Choroid plexus epithelial cell (primary cell): ENCODE results near the gene LCN15.

Experiments used
- DNase-seq: peaks from one replicate; pipeline ENCODE4 v3.0.0-alpha.2; 2010; ENCODE audit warnings: low read depth
- H3K4me3 ChIP-seq: 2 replicates; pipeline ENCODE4 v1.5.1; 2011; ENCODE audit warnings: low read depth, mild to moderate bottlenecking, control low read depth, low read length, moderate library complexity
- CTCF ChIP-seq: conservative IDR thresholded peaks from 2 replicates; pipeline ENCODE4 v1.5.1; 2011; ENCODE audit warnings: low read depth, mild to moderate bottlenecking, control low read depth, inconsistent platforms, low read length, moderate library complexity

Gene LCN15

GRCh38 chr9:136745389-136746154 lies 18.7 kb downstream of the LCN15 start:
- no peak for DNase-seq
- no peak overlapping the region for H3K4me3 ChIP-seq
- TF ChIP-seq CTCF: no peak

- no peak for DNase-seq
- no peak for TF ChIP-seq CTCF
- no peak overlapping the region for H3K4me3 ChIP-seq
Measured at GRCh38 chr9:136744773-136745172, 19.5 kb downstream of the LCN15 start.

- TF ChIP-seq CTCF: no peak
- H3K4me3 ChIP-seq: no peak overlapping the region
- no peak for DNase-seq
Measured at GRCh38 chr9:136743639-136744211, 20.6 kb downstream of the LCN15 start.

GRCh38 chr9:136742591-136743391 lies 21.5 kb downstream of the LCN15 start, which contains the start of gene LCN10:
LCN10 (minus strand) TSS chr9:136742940; CDS start chr9:136742903, 37 bp downstream.
- no peak for DNase-seq
- TF ChIP-seq CTCF: peak; percentile 50
- H3K4me3 ChIP-seq: no peak within 1 kb of the TSS

GRCh38 chr9:136741883-136742571 lies 22.3 kb downstream of the LCN15 start:
- no peak overlapping the region for H3K4me3 ChIP-seq
- DNase-seq: no peak
- no peak for TF ChIP-seq CTCF

- DNase-seq: no peak
- TF ChIP-seq CTCF: no peak
- H3K4me3 ChIP-seq: no peak overlapping the region
Measured at GRCh38 chr9:136740971-136741882, 23.1 kb downstream of the LCN15 start.
